HG03442 (cell line): ENCODE measurements around the gene XPO4.

Source experiments
- ATAC-seq: cut with Tn5 transposase; IDR thresholded peaks from one replicate; pipeline ENCODE4 v1.9.1; 2021; ENCODE audit warnings: mild to moderate bottlenecking, moderate library complexity; ENCODE audit not compliant: unreplicated experiment

The XPO4 gene

GRCh38 chr13:20729633-20730585 is 172.6 kb downstream of the XPO4 start:
- ATAC-seq: no peak

- ATAC-seq: no peak
Observed at GRCh38 chr13:20728579-20729311, 173.8 kb downstream of the XPO4 start.

GRCh38 chr13:20727856-20728255 is 174.7 kb downstream of the XPO4 start:
- ATAC-seq: no peak
